Ascending aorta (tissue), 2 donors: ENCODE results near the gene KCNN1. TPM values are rescaled to one million over a fixed set of nuclear protein-coding genes. Genes with fewer than 3 reads are reported as not detected.

Experiments
- DNase-seq, 2 donors: peaks; one replicate each; pipeline ENCODE4 v3.0.0-alpha.2; 2019; ENCODE audit warnings: low spot score in 2 of 2
- H3K27ac ChIP-seq, 2 donors: fragments of 200-600 bp; sonication (generic); one replicate each; pipeline ENCODE4 v1.5.1; 2016 to 2017; ENCODE audit warnings: mild to moderate bottlenecking in 1 of 2
- H3K27me3 ChIP-seq: fragments of 200-600 bp; sonication (generic); one replicate; pipeline ENCODE4 v1.5.1; 2017
- H3K36me3 ChIP-seq, 2 donors: fragments of 200-600 bp; sonication (generic); one replicate each; pipeline ENCODE4 v1.5.1; 2016
- H3K4me1 ChIP-seq, 2 donors: fragments of 200-600 bp; sonication (generic); one replicate each; pipeline ENCODE4 v1.5.1; 2016 to 2017; ENCODE audit warnings: mild to moderate bottlenecking in 1 of 2
- H3K4me3 ChIP-seq, 2 donors: fragments of 200-600 bp; sonication (generic); one replicate each; pipeline ENCODE4 v1.5.1; 2016 to 2017; ENCODE audit warnings: mild to moderate bottlenecking in 1 of 2
- H3K9me3 ChIP-seq, 2 donors: fragments of 200-600 bp; sonication (generic); one replicate each; pipeline ENCODE4 v1.5.1; 2016
- intact Hi-C: fragments of 100-400 bp; cut with DNase I; formaldehyde crosslinking; loops from one replicate; pipeline ENCODE4 v1.15.1; 2023
- total RNA-seq: library from RNA; depleted of rRNA; stranded (reverse); fragments of >200 nt; gene quantifications from one replicate; pipeline ENCODE4 v1.1.0, GENCODE V29; 2016
- TF ChIP-seq, protein P1 (sequence below), 3 experiments: fragments of 200-600 bp in 2 of 3; fragments of 450-650 bp in 1 of 3; sonication (generic) in 2 of 3; IDR thresholded peaks; one replicate each; pipeline ENCODE4 v1.5.1; 2016 to 2019; ENCODE audit warnings: antibody characterized with exemption in 3 of 3, mild to moderate bottlenecking in 1 of 3, moderate library complexity in 1 of 3

Gene KCNN1
- total RNA-seq, 1 donor from 2014 or later: not detected

DNA sequence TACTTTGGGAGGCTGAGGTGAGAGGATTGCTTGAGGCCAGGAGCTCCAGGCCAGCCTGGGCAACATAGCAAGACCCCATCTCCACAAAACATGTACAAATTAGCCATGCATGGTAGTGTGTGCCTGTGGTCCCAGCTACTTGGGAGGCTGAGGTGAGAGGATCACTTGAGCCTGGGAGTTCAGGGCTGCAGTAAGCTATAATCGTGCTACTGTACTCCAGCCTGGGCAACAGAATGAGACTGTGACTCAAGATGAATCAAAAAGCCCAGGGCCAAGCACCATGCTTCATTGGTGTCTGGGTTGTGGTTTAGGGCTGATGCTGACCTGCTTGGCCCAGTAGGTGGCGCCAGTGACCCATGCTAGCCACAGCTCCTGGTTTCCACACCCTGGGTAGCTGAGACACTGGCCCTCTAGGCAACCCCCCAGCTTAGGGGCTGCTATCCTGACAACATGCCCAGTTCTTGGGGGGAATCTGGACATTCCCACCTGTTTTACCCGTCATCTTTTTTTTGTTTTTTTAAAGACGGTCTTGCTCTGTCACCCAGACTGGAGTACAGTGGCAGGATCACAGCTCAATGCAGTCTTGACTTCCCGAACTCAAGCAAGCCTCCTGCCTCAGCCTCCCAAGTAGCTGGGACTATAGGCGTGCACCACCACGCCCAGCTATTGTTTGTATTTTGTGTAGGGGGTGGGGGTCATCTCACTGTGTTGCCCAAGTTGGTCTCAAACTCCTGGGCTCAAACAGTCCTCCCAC lies 28.6 kb upstream of the KCNN1 start:
- H3K9me3 ChIP-seq: no peaks in the 10 kb centered on the region
- TF ChIP-seq, protein P1, sequence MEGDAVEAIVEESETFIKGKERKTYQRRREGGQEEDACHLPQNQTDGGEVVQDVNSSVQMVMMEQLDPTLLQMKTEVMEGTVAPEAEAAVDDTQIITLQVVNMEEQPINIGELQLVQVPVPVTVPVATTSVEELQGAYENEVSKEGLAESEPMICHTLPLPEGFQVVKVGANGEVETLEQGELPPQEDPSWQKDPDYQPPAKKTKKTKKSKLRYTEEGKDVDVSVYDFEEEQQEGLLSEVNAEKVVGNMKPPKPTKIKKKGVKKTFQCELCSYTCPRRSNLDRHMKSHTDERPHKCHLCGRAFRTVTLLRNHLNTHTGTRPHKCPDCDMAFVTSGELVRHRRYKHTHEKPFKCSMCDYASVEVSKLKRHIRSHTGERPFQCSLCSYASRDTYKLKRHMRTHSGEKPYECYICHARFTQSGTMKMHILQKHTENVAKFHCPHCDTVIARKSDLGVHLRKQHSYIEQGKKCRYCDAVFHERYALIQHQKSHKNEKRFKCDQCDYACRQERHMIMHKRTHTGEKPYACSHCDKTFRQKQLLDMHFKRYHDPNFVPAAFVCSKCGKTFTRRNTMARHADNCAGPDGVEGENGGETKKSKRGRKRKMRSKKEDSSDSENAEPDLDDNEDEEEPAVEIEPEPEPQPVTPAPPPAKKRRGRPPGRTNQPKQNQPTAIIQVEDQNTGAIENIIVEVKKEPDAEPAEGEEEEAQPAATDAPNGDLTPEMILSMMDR (IDR thresholded peaks at IDR 0.05): peak; percentile 87 to 95 (median 90)
- H3K27ac ChIP-seq: no peak overlapping the region
- peaks cover 4 to 7% of the 10 kb centered on the region in 2 donors for H3K4me1 ChIP-seq
- H3K27me3 ChIP-seq: no peaks in the 10 kb centered on the region
- intact Hi-C loops: loop anchor here (1.0 kb wide), 1 partner anchor 58 kb away; no protein-coding TSS in a partner anchor
- H3K36me3 ChIP-seq: peaks cover 36 to 45% of the 10 kb centered on the region in 2 donors
- H3K4me3 ChIP-seq: no peak overlapping the region
- peak in 1 of 2 donors; percentile 87 for DNase-seq

DNA sequence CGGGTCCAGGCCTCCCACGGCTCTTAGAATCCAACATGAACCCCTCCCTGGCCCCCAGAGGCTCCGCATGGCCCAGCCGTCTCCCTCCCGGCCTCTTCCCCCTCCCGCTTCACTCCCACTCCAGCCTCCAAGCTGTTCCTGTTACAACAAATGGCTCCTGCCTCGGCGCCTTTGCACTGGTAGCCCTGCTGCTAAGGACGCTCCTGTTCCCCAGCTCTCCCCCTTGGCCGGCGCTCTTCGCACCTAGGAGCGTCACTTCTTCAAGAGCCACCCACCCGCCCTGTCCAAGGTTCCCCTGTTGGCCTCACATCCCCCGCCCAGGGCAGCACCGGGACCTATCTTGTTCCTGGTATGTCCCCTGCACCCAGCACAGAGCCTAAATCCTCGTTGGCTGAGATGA lies 24.7 kb upstream of the KCNN1 start:
- intact Hi-C loops: no loop called here
- peaks cover 0 to under 1% of the 10 kb centered on the region in 2 donors for H3K4me1 ChIP-seq
- no peaks in the 10 kb centered on the region for H3K27me3 ChIP-seq
- no peak for DNase-seq
- no peak overlapping the region for H3K27ac ChIP-seq
- H3K4me3 ChIP-seq: no peak overlapping the region
- TF ChIP-seq, protein P1 (IDR thresholded peaks at IDR 0.05): no peak
- peaks cover 29 to 42% of the 10 kb centered on the region in 2 donors for H3K36me3 ChIP-seq
- H3K9me3 ChIP-seq: no peaks in the 10 kb centered on the region

DNA sequence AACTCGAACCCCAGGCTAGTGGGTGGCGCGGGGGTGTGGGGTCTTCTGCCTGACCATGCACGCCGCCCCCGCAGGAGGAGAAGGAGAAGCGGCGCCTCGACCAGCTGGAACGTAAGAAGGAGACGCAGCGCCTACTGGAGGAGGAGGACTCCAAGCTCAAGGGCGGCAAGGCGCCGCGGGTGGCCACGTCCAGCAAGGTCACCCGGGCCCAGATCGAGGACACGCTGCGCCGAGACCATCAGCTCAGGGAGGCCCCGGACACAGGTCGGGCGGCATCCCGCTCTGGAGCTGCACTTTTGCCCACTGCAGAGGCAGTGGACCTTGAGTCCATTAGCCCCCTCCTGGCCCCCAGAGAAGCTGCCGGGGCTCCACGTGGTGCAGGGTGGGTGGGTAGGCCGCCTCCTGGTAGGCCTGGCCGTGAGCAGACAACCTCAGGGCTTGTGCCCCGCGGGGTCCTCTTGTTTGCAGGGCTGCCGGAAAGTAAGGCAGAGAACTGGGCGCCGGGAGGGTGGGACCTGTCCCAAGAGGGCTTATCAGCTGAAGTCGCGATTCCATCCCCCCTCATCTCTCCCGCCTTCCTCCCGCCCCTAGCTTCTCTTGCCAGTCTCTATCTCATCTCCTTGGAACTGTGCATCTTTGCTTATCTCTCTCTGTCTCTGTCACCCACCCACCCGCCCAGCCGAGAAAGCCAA lies 24.2 kb upstream of the KCNN1 start:
- TF ChIP-seq, protein P1 (IDR thresholded peaks at IDR 0.05): no peak
- Histone ChIP-seq H3K36me3 (peaks cover 28 to 38% of the 10 kb centered on the region in 2 donors), H3K4me3 (no peak overlapping the region), H3K4me1 (peaks cover 0 to 2% of the 10 kb centered on the region in 2 donors), H3K9me3 (no peaks in the 10 kb centered on the region), H3K27me3 (no peaks in the 10 kb centered on the region), H3K27ac (no peak overlapping the region)
- intact Hi-C loops: no loop called here
- DNase-seq: no peak

DNA sequence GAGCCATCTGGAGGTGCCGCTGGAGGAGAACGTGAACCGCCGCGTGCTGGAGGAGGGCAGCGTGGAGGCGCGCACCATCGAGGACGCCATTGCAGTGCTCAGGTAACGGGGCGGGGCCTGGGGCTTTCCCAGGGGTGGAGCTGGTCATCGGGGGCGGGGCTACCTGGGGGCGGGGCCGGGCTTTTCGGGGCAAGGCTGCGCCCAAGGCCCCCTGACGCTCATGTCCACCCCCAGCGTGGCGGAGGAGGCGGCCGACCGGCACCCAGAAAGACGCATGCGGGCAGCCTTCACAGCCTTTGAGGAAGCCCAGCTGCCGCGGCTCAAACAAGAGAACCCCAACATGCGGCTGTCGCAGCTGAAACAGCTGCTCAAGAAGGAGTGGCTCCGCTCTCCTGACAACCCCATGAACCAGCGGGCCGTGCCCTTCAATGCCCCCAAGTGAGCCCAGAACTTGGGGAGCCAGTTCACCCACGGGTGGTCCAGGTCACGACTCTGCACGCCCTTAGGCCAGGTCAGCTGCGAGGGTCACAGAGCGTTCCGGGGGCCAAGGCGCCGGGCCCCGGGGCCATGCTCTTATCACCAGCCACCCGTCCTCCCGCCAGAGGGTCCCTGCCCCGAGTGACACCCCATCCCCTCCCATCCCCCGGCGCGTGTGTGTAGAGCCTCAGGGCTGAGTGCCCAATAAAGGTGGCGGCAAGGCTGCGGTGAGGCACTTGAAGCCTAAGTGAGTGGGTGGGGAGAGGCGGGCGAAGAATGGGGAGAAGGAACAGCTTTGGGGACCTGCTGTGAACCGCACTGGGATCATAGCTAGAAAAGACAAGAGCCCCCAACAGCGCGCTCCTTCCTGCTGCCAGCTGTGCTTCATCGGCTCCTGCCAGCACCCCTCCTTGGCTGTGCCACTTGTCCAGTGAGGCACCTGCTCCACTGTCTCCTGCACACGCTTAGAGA lies 23.4 kb upstream of the KCNN1 start:
- Histone ChIP-seq H3K4me1 (peaks cover under 1 to 2% of the 10 kb centered on the region in 2 donors), H3K36me3 (peaks cover 28 to 34% of the 10 kb centered on the region in 2 donors), H3K4me3 (no peak overlapping the region), H3K27ac (no peak overlapping the region), H3K27me3 (no peaks in the 10 kb centered on the region), H3K9me3 (no peaks in the 10 kb centered on the region)
- TF ChIP-seq, protein P1 (IDR thresholded peaks at IDR 0.05): no peak
- no peak for DNase-seq
- intact Hi-C loops: no loop called here

DNA sequence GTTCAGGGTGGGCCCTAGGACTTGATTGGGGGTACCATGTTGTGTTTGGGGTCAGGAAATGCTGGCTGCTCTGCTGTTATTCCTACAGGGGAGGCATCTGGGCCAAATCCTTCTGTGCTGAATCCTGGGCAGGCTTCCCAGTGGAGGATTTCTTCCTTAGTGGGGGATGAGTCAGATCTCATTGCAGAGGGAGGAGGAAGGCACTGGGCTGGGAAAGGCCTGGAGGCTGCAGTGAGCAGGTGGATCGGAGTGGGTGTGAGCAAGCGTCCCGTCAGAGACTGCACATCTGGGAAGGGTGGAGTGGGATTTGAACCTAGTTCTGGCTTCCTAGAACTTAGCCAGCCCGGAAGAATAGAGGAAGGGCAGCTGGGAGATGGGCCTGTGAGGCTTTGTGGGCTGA lies 22.6 kb upstream of the KCNN1 start:
- intact Hi-C loops: no loop called here
- Histone ChIP-seq H3K36me3 (peaks cover 21 to 26% of the 10 kb centered on the region in 2 donors), H3K27me3 (no peaks in the 10 kb centered on the region), H3K4me1 (peaks cover 6 to 7% of the 10 kb centered on the region in 2 donors), H3K9me3 (no peaks in the 10 kb centered on the region), H3K27ac (no peak overlapping the region), H3K4me3 (no peak overlapping the region)
- TF ChIP-seq, protein P1 (IDR thresholded peaks at IDR 0.05): no peak
- DNase-seq: no peak
